ENCODE results near the gene SLC23A2.

The SLC23A2 gene

GRCh38 chr20:4894981-4895381 is 106.3 kb downstream of the SLC23A2 start:
- DNase-seq (ENCODE audit: low read depth), result peak; percentile 40
- no peak for TF ChIP-seq CTCF (IDR thresholded peaks at IDR 0.05; ENCODE audit: insufficient read depth, low read depth, low read length, missing control alignments)
- H3K4me3 ChIP-seq (ENCODE audit: low read depth, low read length), result no peak overlapping the region

GRCh38 chr20:4894409-4894808 is 106.9 kb downstream of the SLC23A2 start:
- H3K4me3 ChIP-seq (ENCODE audit: low read depth, low read length), result no peak overlapping the region
- no peak for TF ChIP-seq CTCF (IDR thresholded peaks at IDR 0.05; ENCODE audit: insufficient read depth, low read depth, low read length, missing control alignments)
- DNase-seq (ENCODE audit: low read depth), result no peak

DNA sequence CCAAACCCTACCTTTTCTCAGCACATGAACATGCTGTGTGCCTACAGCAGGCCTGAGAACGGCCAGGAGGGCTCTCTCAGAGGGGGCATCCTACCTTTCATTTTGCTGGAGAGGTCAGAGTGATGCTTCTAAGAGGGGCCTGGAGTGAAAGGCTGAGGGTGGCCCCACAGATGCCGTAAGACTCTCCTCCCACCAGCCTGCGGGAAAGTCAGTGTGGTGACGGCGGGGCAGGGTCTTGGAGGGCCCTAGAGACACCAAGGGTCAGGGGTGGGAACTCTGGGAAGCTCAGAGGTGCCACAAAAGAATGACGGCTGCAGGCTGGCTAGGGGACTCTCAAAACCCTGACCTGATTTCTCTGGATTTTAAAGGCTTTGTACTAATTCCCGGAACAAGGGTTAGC is 107.6 kb downstream of the SLC23A2 start:
- H3K4me3 ChIP-seq (ENCODE audit: low read depth, low read length), result no peak overlapping the region
- no peak for TF ChIP-seq CTCF (IDR thresholded peaks at IDR 0.05; ENCODE audit: insufficient read depth, low read depth, low read length, missing control alignments)
- DNase-seq (ENCODE audit: low read depth), result no peak

GRCh38 chr20:4891997-4892396 is 109.3 kb downstream of the SLC23A2 start:
- H3K4me3 ChIP-seq (ENCODE audit: low read depth, low read length), result no peak overlapping the region
- no peak for TF ChIP-seq CTCF (IDR thresholded peaks at IDR 0.05; ENCODE audit: insufficient read depth, low read depth, low read length, missing control alignments)
- no peak for DNase-seq (ENCODE audit: low read depth)

DNA sequence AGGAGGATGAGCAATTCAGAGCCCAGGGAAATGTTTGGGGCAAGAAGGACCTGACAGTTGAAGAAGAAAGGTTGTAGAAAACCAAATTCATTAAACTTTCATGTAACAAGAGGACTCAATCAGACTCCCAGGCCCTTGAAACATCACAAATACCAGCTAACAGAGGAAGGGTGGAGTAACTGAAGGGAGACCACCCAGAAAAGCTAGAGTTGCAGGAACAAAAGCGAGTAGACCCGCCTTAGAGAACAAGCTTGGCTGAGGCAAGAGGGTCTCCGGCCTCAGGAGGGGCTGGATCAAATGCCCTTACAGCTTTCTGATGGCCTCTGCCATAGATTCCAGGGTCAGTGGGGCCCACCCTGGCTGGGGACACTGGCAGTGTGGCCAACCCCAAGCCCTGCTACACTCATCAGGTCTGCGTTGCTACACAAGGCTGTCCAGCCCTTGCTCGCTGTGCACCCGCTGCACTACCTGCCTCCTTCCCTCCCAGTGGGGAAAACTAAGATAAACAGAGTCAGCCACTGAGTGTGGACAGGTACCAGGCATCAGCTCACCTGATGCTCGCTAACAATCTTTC is 110.0 kb downstream of the SLC23A2 start:
- no peak overlapping the region for H3K4me3 ChIP-seq (ENCODE audit: low read depth, low read length)
- no peak for TF ChIP-seq CTCF (IDR thresholded peaks at IDR 0.05; ENCODE audit: insufficient read depth, low read depth, low read length, missing control alignments)
- DNase-seq (ENCODE audit: low read depth), result no peak

GRCh38 chr20:4889446-4889845 is 111.9 kb downstream of the SLC23A2 start:
- H3K4me3 ChIP-seq (ENCODE audit: low read depth, low read length), result no peak overlapping the region
- DNase-seq (ENCODE audit: low read depth), result no peak
- TF ChIP-seq CTCF (IDR thresholded peaks at IDR 0.05; ENCODE audit: insufficient read depth, low read depth, low read length, missing control alignments), result no peak

DNA sequence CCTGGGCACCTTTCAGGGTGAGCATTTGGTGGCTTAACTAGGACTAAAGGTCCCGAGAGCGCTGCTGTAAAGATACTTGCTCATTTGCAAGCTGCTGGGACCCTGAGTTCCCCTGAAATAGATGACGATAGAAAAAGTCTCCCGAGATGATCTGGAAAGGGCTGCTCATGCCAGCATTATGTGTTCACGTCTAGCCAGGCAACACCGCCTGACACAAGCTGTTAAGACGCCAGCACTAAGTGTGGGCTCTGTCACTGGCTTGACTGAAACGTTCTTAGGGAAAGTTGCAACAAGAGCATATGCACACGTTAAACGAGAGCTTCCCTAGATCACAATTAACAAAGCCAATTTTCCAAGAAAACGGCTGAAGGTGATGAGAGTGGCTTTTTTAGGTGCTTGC is 113.7 kb downstream of the SLC23A2 start:
- DNase-seq (ENCODE audit: low read depth), result no peak
- no peak overlapping the region for H3K4me3 ChIP-seq (ENCODE audit: low read depth, low read length)
- TF ChIP-seq CTCF (IDR thresholded peaks at IDR 0.05; ENCODE audit: insufficient read depth, low read depth, low read length, missing control alignments), result no peak

All from GM12865 (cell line).